Measurements from ENCODE around the gene PPM1A.

- TF ChIP-seq CTCF (IDR thresholded peaks at IDR 0.05; ENCODE audit: borderline replicate concordance, extremely low read depth, low read length, poor library complexity, severe bottlenecking), result no peak
- TF ChIP-seq EZH2 (IDR thresholded peaks at IDR 0.05; ENCODE audit: borderline replicate concordance, low read depth, low read length, severe bottlenecking), result no peak
These were observed 5.2 kb downstream of the PPM1A start for GRCh38 chr14:60254176-60254575.

All from DND-41 (cell line).